RPMI8226 (cell line): ENCODE data around the gene PTPRA.
"Not testable (repeated sequence)": the region's sequence is repeated elsewhere in the genome, so short reads cannot be mapped to it uniquely, and the experiment has no call there.

Source experiments
- DNase-seq: peaks from one replicate; pipeline ENCODE4 v3.0.0-alpha.2; 2015

The PTPRA gene

GRCh38 chr20:3010985-3011723 is 137.9 kb downstream of the PTPRA start:
- DNase-seq = no peak

DNA sequence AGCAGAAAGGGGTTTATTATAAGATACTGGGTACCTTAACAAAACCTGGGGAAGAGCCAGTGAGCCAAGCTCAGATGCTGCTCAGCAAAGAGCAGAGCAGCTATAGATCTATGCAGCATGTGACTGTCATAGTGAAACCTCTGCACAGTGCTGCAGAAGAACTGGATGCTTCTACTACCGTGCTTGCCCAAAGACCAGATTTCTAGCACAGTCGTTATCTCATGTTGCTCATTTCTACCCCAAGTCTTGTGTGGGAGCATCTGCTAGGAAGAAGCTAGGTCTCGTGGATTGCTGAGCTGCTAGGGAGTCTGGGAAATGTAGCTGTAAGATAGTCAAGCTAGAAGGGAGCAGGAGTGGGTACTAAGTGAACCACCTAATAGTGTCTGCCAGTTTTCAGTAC is 138.5 kb downstream of the PTPRA start:
- DNase-seq = no peak

DNA sequence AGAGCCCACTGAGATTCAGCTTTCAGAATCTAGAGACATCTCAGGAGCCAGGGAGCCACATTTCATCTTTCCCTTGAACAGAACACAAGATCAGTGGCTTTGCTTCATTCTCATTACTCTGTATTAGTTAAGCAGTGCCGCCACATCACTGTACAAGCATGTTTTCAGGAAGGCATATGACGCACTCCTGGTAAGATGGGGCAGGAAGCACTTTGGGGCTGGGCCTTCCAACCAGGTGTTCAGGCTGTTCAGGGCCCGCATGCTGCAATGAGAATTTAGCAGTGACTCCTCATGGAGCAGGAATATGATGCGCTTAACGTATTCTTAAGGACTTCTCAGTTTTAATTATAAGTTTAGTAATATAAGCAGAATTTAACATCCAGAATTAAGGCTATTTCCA is 140.5 kb downstream of the PTPRA start:
- no peak for DNase-seq

GRCh38 chr20:3014179-3014578 is 140.9 kb downstream of the PTPRA start:
- no peak for DNase-seq

GRCh38 chr20:3014662-3015061 is 141.4 kb downstream of the PTPRA start:
- DNase-seq = no peak

- not testable (repeated sequence) for DNase-seq
These were observed 142.0 kb downstream of the PTPRA start for GRCh38 chr20:3015302-3015701.

DNA sequence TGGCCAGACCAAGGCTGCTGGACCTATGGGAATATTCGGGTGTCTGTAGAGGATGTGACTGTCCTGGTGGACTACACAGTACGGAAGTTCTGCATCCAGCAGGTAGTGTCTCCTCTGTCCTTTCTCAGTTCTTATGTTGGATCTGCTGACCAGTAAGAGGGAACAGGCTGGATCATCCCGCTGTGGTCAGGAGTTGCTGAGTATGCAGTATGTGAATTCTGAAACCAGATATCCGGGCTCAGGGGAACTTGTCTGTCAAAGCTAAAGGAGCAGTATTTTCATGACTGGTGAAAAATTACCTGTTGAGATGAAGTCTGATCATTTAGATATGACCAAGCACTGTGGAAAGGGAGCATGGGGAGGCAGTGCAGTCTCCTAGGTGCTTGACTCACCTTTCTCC is 148.0 kb downstream of the PTPRA start:
- DNase-seq = no peak

GRCh38 chr20:3021777-3022176 is 148.5 kb downstream of the PTPRA start:
- no peak for DNase-seq

DNA sequence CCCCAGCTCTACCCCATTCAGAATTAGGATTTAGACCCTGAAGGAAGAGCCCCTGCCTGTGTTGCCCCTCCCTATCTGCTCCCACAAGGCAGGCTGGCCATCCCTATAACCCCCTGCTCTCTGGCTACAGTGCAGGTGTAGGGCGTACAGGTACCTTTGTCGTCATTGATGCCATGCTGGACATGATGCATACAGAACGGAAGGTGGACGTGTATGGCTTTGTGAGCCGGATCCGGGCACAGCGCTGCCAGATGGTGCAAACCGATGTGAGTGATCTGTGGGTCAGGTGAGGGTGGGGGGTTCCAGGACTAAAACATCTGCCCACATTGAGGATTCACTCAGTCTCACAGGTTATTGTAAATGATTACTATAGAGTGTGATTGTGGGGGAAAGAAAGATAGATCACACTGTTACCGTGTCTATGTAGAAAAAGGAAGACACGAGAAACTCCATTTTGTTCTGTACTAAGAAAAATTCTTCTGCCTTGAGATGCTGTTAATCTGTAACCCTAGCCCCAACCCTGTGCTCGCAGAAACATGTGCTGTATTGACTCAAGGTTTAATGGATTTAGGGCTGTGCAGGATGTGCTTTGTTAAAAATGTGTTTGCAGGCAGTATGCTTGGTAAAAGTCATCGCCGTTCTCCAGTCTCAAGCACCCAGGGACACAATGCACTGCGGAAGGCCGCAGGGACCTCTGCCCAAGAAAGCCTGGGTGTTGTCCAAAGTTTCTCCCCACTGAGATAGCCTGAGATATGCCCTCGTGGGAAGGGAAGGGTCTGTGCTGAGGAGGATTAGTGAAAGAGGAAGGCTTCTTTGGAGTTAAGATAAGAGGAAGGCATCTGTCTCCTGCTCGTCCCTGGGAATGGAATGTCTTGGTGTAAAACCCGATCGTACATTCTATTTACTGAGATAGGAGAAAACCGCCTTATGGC is 149.5 kb downstream of the PTPRA start:
- DNase-seq = not testable (repeated sequence)

DNA sequence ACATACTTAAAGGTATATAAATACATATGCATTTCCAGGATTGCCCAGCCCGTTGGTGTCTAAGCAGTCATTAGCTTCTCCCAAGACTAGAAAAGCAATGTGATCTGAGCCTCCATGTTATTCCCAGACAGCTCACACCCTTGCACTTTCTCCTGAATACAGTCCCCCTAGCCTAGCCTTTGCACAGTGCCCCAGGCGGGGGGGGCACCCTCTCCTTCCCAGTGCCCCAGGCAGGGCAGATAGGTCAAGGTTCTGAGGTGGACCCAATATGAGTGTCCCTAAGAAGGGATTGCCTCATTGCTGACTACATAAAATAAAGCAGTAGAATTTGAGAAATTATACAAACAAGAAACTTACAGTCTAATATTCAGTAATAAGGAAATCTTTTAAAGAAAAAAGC is 154.7 kb downstream of the PTPRA start:
- DNase-seq = no peak

GRCh38 chr20:3031524-3032147 is 158.4 kb downstream of the PTPRA start:
- DNase-seq = no peak

- DNase-seq = no peak
These were observed 159.3 kb downstream of the PTPRA start for GRCh38 chr20:3032624-3033023.

GRCh38 chr20:3037654-3038053 is 164.4 kb downstream of the PTPRA start:
- no peak for DNase-seq

DNA sequence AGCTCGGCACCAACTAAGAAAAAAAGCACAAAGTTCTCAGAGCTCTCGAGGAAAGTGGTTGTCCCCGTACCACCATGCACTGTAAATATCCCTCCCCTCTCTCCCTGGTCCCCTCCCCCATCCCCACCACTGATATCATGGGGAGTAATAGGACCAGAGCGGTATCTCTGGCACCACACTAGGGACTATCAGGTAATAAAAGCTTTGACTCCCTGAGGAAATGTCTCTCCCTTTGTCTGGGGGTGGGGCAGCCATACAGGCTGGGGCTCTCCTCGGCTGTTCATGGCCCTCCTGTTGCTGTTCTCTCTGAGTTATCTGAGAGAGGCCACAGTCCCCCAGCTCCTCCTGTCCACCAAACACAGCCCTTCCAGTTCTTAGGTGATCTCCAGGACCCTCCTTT is 165.2 kb downstream of the PTPRA start:
- DNase-seq = no peak

DNA sequence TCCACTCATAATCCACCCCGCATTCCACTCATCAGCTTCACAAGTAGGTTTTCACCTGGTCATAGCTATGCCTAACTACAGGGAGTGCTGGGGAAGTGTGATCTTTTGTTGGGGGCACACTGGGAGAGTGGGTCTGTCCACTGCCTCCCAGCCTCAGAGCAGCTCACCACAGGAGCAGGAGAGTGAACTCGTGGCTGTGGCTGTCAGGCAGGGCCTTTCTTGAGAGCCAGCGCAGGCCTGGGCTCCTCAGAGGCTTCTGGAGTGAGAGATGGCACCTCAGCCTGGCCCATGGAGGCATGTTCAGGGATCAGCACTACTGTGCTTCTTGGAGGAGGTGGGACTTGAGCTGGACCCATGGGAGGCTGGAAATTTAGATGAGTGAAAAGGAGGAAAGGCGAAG is 166.1 kb downstream of the PTPRA start:
- no peak for DNase-seq

DNA sequence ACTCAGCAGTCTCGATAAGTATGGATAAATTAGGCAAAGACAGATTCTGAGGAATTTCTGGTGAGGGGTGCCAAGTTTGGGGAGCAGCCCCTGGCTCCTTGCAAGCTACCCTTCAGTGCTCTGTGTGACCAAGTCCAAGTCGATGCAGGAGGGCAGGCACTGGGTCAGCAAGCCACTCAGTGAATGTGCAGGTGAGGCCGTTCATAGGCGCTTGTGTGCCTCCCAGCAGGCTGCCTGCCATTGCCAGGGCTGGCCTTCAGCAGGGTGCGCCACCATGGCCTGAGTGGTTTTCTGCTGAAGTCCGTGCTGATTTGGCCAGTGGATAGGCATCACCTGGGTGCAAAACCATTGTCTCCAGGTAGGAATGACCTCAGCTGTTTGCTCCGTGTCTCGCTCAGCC is 166.8 kb downstream of the PTPRA start:
- no peak for DNase-seq

GRCh38 chr20:3041854-3042409 is 168.7 kb downstream of the PTPRA start:
- no peak for DNase-seq

GRCh38 chr20:3042625-3043024 is 169.3 kb downstream of the PTPRA start:
- no peak for DNase-seq

- DNase-seq = no peak
These were observed 170.0 kb downstream of the PTPRA start, which contains the start of gene GNRH2 for GRCh38 chr20:3043322-3043721. Gene GNRH2 (plus strand): TSS chr20:3043622. CDS start chr20:3044415, 793 bp downstream.

DNA sequence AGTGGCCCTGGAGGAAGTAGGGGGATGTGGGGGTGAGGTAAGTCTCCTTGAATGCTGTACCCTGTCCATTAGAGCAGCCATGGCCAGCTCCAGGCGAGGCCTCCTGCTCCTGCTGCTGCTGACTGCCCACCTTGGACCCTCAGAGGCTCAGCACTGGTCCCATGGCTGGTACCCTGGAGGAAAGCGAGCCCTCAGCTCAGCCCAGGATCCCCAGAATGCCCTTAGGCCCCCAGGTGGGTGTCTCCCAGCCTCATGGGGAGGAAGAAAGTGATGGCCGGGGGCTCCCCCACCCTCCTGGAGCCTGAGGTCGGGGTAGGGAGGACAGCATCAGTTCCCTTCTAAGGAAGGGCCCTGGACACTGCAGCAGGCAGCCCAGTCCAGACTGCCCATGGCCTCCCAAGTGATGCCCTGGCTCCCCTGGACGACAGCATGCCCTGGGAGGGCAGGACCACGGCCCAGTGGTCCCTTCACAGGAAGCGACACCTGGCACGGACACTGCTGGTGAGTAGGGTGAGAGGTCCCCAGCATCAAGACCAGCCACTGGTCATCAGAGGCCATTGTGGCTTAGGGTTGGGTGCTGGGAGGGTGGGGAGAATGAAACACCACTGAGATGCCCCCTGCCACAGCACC is 171.2 kb downstream of the PTPRA start:
- DNase-seq = no peak

- peak; percentile 77 for DNase-seq
These were observed 171.9 kb downstream of the PTPRA start for GRCh38 chr20:3045042-3045815.
